ENCODE results near the gene TMEM186.
"Not testable (repeated sequence)": the region's sequence is repeated elsewhere in the genome, so short reads cannot be mapped to it uniquely, and the experiment has no call there.

TMEM186 gene

GRCh38 chr16:8748944-8749343, 48.5 kb downstream of the TMEM186 start:
- H3K27me3 ChIP-seq (ENCODE audit: control insufficient read depth, insufficient read depth, low read length); H3K27ac ChIP-seq (ENCODE audit: low read length); H3K4me1 ChIP-seq (ENCODE audit: control insufficient read depth, low read depth, low read length); H3K36me3 ChIP-seq (ENCODE audit: control insufficient read depth, low read depth, low read length); H3K9me3 ChIP-seq (ENCODE audit: control insufficient read depth, low read depth, low read length); H3K4me3 ChIP-seq (ENCODE audit: low read length); H3K9ac ChIP-seq (ENCODE audit: low read length): not testable (repeated sequence)

Data from iPS-18a (cell line).